Hindlimb muscle (tissue), 1 donor: ENCODE measurements around the gene MTR. TPM values are rescaled to one million over a fixed set of nuclear protein-coding genes. Genes with fewer than 3 reads are reported as not detected.

Experiments used
- polyA plus RNA-seq: library from polyadenylated mRNA; unstranded; fragments of 120-200 nt; gene quantifications from one replicate; pipeline ENCODE4 v1.2.1, GENCODE V29; 2013; ENCODE audit not compliant: insufficient read length

MTR gene
- polyA plus RNA-seq, 1 donor, result 17.5 TPM

Other genes starting within 250 kb of the MTR start
- gene HEATR1, start 190.8 kb upstream of the MTR start, polyA plus RNA-seq, result 19.9 TPM
- 2,228 TPM for gene ACTN2, start 108.8 kb upstream of the MTR start, polyA plus RNA-seq
- not detected for gene MT1HL1, start 209.1 kb downstream of the MTR start, polyA plus RNA-seq
- 3.1 TPM for gene RYR2, start 246.9 kb downstream of the MTR start, polyA plus RNA-seq